Measurements from ENCODE around the gene PDE11A.

GRCh38 chr2:177638507-177638906 lies 434.1 kb downstream of the PDE11A start:
- TF ChIP-seq, protein P1, sequence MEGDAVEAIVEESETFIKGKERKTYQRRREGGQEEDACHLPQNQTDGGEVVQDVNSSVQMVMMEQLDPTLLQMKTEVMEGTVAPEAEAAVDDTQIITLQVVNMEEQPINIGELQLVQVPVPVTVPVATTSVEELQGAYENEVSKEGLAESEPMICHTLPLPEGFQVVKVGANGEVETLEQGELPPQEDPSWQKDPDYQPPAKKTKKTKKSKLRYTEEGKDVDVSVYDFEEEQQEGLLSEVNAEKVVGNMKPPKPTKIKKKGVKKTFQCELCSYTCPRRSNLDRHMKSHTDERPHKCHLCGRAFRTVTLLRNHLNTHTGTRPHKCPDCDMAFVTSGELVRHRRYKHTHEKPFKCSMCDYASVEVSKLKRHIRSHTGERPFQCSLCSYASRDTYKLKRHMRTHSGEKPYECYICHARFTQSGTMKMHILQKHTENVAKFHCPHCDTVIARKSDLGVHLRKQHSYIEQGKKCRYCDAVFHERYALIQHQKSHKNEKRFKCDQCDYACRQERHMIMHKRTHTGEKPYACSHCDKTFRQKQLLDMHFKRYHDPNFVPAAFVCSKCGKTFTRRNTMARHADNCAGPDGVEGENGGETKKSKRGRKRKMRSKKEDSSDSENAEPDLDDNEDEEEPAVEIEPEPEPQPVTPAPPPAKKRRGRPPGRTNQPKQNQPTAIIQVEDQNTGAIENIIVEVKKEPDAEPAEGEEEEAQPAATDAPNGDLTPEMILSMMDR (IDR thresholded peaks at IDR 0.05), result no peak
- TF ChIP-seq ZFX (IDR thresholded peaks at IDR 0.05; ENCODE audit: borderline replicate concordance), result no peak
